Measurements from ENCODE around the gene ABCF2. TPM values are rescaled to one million over a fixed set of nuclear protein-coding genes. Genes with fewer than 3 reads are reported as not detected.

Gene ABCF2
- total RNA-seq, 1 experiment from 2014 or later: 63.7 TPM

DNA sequence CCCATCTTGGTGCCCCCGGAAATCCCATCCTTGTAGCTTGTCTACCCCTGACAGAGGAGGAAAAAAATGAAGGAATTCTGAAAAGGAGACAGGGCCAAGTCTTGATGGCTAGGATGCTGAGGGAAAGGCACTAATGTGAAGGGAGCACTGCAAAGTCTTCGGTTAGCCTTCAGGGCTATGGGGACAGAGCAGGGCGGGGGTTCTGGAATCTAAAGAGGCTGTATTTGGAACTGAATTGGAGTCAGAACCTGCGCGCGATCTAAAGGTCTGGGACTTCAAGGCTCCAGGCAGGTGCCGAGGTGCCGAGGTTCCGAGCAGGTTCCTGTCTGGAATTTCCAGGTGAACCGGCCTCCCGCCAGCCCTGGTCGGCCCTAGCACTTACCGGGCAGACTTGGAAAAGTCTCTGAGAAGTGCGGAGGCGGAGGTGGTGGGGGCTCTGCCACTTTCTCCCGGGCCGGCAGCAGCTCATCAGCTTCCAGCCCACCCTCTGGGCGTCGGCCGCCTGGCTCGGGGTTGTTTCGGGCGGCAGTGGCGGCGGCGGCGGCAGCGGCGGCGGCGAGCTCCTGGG is 60.3 kb downstream of the ABCF2 start:
- Histone ChIP-seq H4K20me1 (ENCODE audit: insufficient read depth) (no peaks in the 10 kb centered on the region), H3K9me2 (ENCODE audit: insufficient read depth) (no peaks in the 10 kb centered on the region), H3K4me3 (replicated peaks in 1 of 2; ENCODE audit: low read depth in 1 of 2, low read length in 2 of 2) (peak overlapping the region; percentile 49 to 68), H3K36me3 (ENCODE audit: control insufficient read depth in 1 of 2, insufficient read depth in 2 of 2, low read length in 2 of 2) (no peaks in the 10 kb centered on the region), H2AFZ (ENCODE audit: low read depth, low read length, poor library complexity, severe bottlenecking) (no peak overlapping the region), H3K9me3 (ENCODE audit: control insufficient read depth in 1 of 2, insufficient read depth in 1 of 2, low read depth in 1 of 2, low read length in 2 of 2) (no peaks in the 10 kb centered on the region), H3K79me2 (ENCODE audit: insufficient read depth, low read length) (no peaks in the 10 kb centered on the region), H3K4me2 (ENCODE audit: low read length) (peak overlapping the region; percentile 94), H3K27ac (ENCODE audit: low read depth, low read length) (no peak overlapping the region), H3K9ac (ENCODE audit: low read length) (no peak overlapping the region), H3K4me1 (ENCODE audit: control insufficient read depth in 1 of 2, insufficient read depth in 2 of 2, low read length in 2 of 2) (peaks cover 0 to 12% of the 10 kb centered on the region in 2 experiments; a peak in 2 of 4 replicates), H3K27me3 (ENCODE audit: insufficient read depth, low read length) (no peaks in the 10 kb centered on the region)
- intact Hi-C loops (cut with micrococcal nuclease): no loop called here
- DNase-seq (ENCODE audit: low read depth, low spot score) (no peak), ATAC-seq (no peak)
- CTCF ChIA-PET: interaction anchor here (1.4 kb wide), 1 partner anchor 56 kb away, joined by 5 read pairs; no protein-coding TSS in a partner anchor
- TF ChIP-seq SIN3A (IDR thresholded peaks at IDR 0.05; ENCODE audit: low read depth) (no peak), CBX3 (IDR thresholded peaks at IDR 0.05; ENCODE audit: low read depth) (no peak)
- BruUV-seq (replicated peaks): no TSS peak
- RAD21 ChIA-PET (ENCODE audit: low non-redundant PET in 1 of 2, low total read pairs in 2 of 2, uncharacterized antibody in 2 of 2, unreplicated experiment in 2 of 2): interaction anchor here (0.6 to 0.7 kb wide), 2 partner anchors 82 to 285 kb away, joined by 3 to 10 read pairs; no protein-coding TSS in a partner anchor
- POLR2A ChIA-PET: interaction anchor here (1.3 kb wide), 1 partner anchor 51 kb away, joined by 3 read pairs; no protein-coding TSS in a partner anchor

MicroRNA genes within 50 kb of the gene (microRNA counts, 767-probe panel; counts per million panel counts)
- microRNA hsa-miR-671-3p: not detected
- microRNA hsa-miR-671-5p: not detected

Other genes with a start within 250 kb of the ABCF2 start
- gene KCNH2, start 248.9 kb downstream of the ABCF2 start, total RNA-seq (2021; ENCODE audit: unreplicated experiment): 9.7 TPM
- 35.8 TPM for gene NOS3, start 236.2 kb downstream of the ABCF2 start, total RNA-seq (2021; ENCODE audit: unreplicated experiment)
- gene ATG9B, start 202.7 kb downstream of the ABCF2 start, total RNA-seq (2021; ENCODE audit: unreplicated experiment): 2.1 TPM
- 55.2 TPM for gene ABCB8, start 198.8 kb downstream of the ABCF2 start, total RNA-seq (2021; ENCODE audit: unreplicated experiment)
- 4.4 TPM for gene ASIC3, start 178.7 kb downstream of the ABCF2 start, total RNA-seq (2021; ENCODE audit: unreplicated experiment)
- 19.8 TPM for gene CDK5, start 169.3 kb downstream of the ABCF2 start, total RNA-seq (2021; ENCODE audit: unreplicated experiment)
- 240 TPM for gene SLC4A2, start 167.6 kb downstream of the ABCF2 start, total RNA-seq (2021; ENCODE audit: unreplicated experiment)
- 86.4 TPM for gene FASTK, start 146.4 kb downstream of the ABCF2 start, total RNA-seq (2021; ENCODE audit: unreplicated experiment)
- 75.8 TPM for gene TMUB1, start 143.7 kb downstream of the ABCF2 start, total RNA-seq (2021; ENCODE audit: unreplicated experiment)
- 126 TPM for gene AGAP3, start 140.7 kb downstream of the ABCF2 start, total RNA-seq (2021; ENCODE audit: unreplicated experiment)
- 0.86 TPM for gene GBX1, start 59.5 kb downstream of the ABCF2 start, total RNA-seq (2021; ENCODE audit: unreplicated experiment)
- gene ASB10, start 40.0 kb downstream of the ABCF2 start, total RNA-seq (2021; ENCODE audit: unreplicated experiment): not detected
- gene H2BK1, start 16.7 kb downstream of the ABCF2 start, total RNA-seq (2021; ENCODE audit: unreplicated experiment): 0.69 TPM
- 19.5 TPM for gene CHPF2, start 5.3 kb upstream of the ABCF2 start, total RNA-seq (2021; ENCODE audit: unreplicated experiment)
- 30.3 TPM for gene SMARCD3, start 21.5 kb upstream of the ABCF2 start, total RNA-seq (2021; ENCODE audit: unreplicated experiment)
- gene NUB1, start 114.6 kb upstream of the ABCF2 start, total RNA-seq (2021; ENCODE audit: unreplicated experiment): 44.0 TPM
- gene WDR86, start 182.8 kb upstream of the ABCF2 start, total RNA-seq (2021; ENCODE audit: unreplicated experiment): not detected
- gene CRYGN, start 212.9 kb upstream of the ABCF2 start, total RNA-seq (2021; ENCODE audit: unreplicated experiment): not detected